Measurements from ENCODE around the gene FCF1. TPM values are rescaled to one million over a fixed set of nuclear protein-coding genes. Genes with fewer than 3 reads are reported as not detected.

The FCF1 gene
- total and polyA plus RNA-seq, 9 donors = 19.8 to 60.8 (median 43.1) TPM

- intact Hi-C loops (cut with DNase I) = no loop called here
- H3K9me3 ChIP-seq = no peaks in the 10 kb centered on the region
- H3K36me3 ChIP-seq = no peaks in the 10 kb centered on the region
- peaks cover 1% of the 10 kb centered on the region for H3K4me1 ChIP-seq (ENCODE audit: insufficient read depth)
- DNase-seq = no peak
- no peaks in the 10 kb centered on the region for H3K27me3 ChIP-seq
- TF ChIP-seq CTCF (IDR thresholded peaks at IDR 0.05) = no peak
- TF ChIP-seq POLR2A (IDR thresholded peaks at IDR 0.05) = no peak
- TF ChIP-seq EP300 (IDR thresholded peaks at IDR 0.05) = no peak
- H3K4me3 ChIP-seq = no peak overlapping the region
- H3K27ac ChIP-seq = no peak overlapping the region
- 87 to 96% (median 91%) methylated on average over 1 of the region's 1 CpG for WGBS, 3 donors
Measured at GRCh38 chr14:74669256-74669655, 43.7 kb upstream of the FCF1 start.

GRCh38 chr14:74669846-74670245 lies 43.1 kb upstream of the FCF1 start:
- H3K36me3 ChIP-seq = no peaks in the 10 kb centered on the region
- intact Hi-C loops (cut with DNase I) = no loop called here

GRCh38 chr14:74670726-74671411 lies 42.1 kb upstream of the FCF1 start:
- no peak overlapping the region for H3K27ac ChIP-seq

More at GRCh38 chr14:74669846-74670245, 43.1 kb upstream of the FCF1 start:
- no peak overlapping the region for H3K4me3 ChIP-seq
- H3K4me1 ChIP-seq (ENCODE audit: insufficient read depth) = peaks cover 1% of the 10 kb centered on the region
- H3K27ac ChIP-seq = no peak overlapping the region
- no peak for DNase-seq
- TF ChIP-seq CTCF (IDR thresholded peaks at IDR 0.05) = no peak
- TF ChIP-seq POLR2A (IDR thresholded peaks at IDR 0.05) = no peak
- no peak for TF ChIP-seq EP300 (IDR thresholded peaks at IDR 0.05)
- 97 to 99% (median 98%) methylated on average over 10 of the region's 10 CpGs for WGBS, 3 donors
- H3K9me3 ChIP-seq = no peaks in the 10 kb centered on the region
- H3K27me3 ChIP-seq = no peaks in the 10 kb centered on the region

GRCh38 chr14:74671789-74672188 lies 41.2 kb upstream of the FCF1 start:
- H3K27ac ChIP-seq = no peak overlapping the region
- no peaks in the 10 kb centered on the region for H3K36me3 ChIP-seq
- intact Hi-C loops (cut with DNase I) = no loop called here
- DNase-seq = no peak
- TF ChIP-seq CTCF (IDR thresholded peaks at IDR 0.05) (no peak), POLR2A (IDR thresholded peaks at IDR 0.05) (no peak), EP300 (IDR thresholded peaks at IDR 0.05) (no peak)
- WGBS, 3 donors = 33 to 51% (median 47%) methylated on average over 4 of the region's 4 CpGs
- H3K4me1 ChIP-seq (ENCODE audit: insufficient read depth) = peaks cover 1% of the 10 kb centered on the region
- H3K27me3 ChIP-seq = no peaks in the 10 kb centered on the region
- H3K9me3 ChIP-seq = no peaks in the 10 kb centered on the region
- no peak overlapping the region for H3K4me3 ChIP-seq

More at GRCh38 chr14:74670726-74671411, 42.1 kb upstream of the FCF1 start:
- Histone ChIP-seq H3K9me3 (no peaks in the 10 kb centered on the region), H3K4me3 (no peak overlapping the region), H3K27me3 (no peaks in the 10 kb centered on the region), H3K36me3 (no peaks in the 10 kb centered on the region), H3K4me1 (ENCODE audit: insufficient read depth) (peaks cover 1% of the 10 kb centered on the region)
- intact Hi-C loops (cut with DNase I) = no loop called here
- DNase-seq = no peak
- no peak for TF ChIP-seq EP300 (IDR thresholded peaks at IDR 0.05)
- TF ChIP-seq POLR2A (IDR thresholded peaks at IDR 0.05) = no peak
- no peak for TF ChIP-seq CTCF (IDR thresholded peaks at IDR 0.05)
- WGBS, 3 donors = 81 to 87% (median 85%) methylated on average over 9 of the region's 9 CpGs
